ENCODE results near the gene CAPS2.

GRCh38 chr12:75289753-75290152 lies 40.4 kb downstream of the CAPS2 start:
- TF ChIP-seq CTCF (IDR thresholded peaks at IDR 0.05) (peak in 1 of 5 experiments; percentile 16), POLR2A (IDR thresholded peaks at IDR 0.05) (no peak)
